Esophagus squamous epithelium (tissue), 4 donors: ENCODE measurements around the gene KANSL1.

ENCODE experiments used
- POLR2A ChIP-seq, 4 donors: fragments of 450-650 bp; IDR thresholded peaks; one replicate each; pipeline ENCODE4 v1.6.1; 2017; ENCODE audit warnings: antibody characterized with exemption in 4 of 4, mild to moderate bottlenecking in 4 of 4, moderate library complexity in 3 of 4
- TF ChIP-seq, protein P1 (sequence below), 6 experiments: fragments of 450-650 bp in 4 of 6; fragments of 200-600 bp in 2 of 6; sonication (generic) in 2 of 6; IDR thresholded peaks; one replicate each; pipeline ENCODE4 v1.5.1; 2016 to 2019; ENCODE audit warnings: antibody characterized with exemption in 6 of 6, mild to moderate bottlenecking in 4 of 6, moderate library complexity in 4 of 6

GRCh38 chr17:46135126-46135812, 58.0 kb downstream of the KANSL1 start:
- TF ChIP-seq, protein P1, sequence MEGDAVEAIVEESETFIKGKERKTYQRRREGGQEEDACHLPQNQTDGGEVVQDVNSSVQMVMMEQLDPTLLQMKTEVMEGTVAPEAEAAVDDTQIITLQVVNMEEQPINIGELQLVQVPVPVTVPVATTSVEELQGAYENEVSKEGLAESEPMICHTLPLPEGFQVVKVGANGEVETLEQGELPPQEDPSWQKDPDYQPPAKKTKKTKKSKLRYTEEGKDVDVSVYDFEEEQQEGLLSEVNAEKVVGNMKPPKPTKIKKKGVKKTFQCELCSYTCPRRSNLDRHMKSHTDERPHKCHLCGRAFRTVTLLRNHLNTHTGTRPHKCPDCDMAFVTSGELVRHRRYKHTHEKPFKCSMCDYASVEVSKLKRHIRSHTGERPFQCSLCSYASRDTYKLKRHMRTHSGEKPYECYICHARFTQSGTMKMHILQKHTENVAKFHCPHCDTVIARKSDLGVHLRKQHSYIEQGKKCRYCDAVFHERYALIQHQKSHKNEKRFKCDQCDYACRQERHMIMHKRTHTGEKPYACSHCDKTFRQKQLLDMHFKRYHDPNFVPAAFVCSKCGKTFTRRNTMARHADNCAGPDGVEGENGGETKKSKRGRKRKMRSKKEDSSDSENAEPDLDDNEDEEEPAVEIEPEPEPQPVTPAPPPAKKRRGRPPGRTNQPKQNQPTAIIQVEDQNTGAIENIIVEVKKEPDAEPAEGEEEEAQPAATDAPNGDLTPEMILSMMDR (IDR thresholded peaks at IDR 0.05), result no peak
- no peak for TF ChIP-seq POLR2A (IDR thresholded peaks at IDR 0.05)
